Neural cell (in vitro differentiated cells): ENCODE data around the gene SPATA12. TPM values are rescaled to one million over a fixed set of nuclear protein-coding genes. Genes with fewer than 3 reads are reported as not detected.

ENCODE experiments used
- H2AFZ ChIP-seq: fragments of 200-600, 300-800 bp; sonication (generic), shearing (Covaris generic); 2 replicates; pipeline ENCODE4 v1.6.0; 2014; ENCODE audit warnings: low read depth, mild to moderate bottlenecking, antibody characterized with exemption, low read length, moderate library complexity
- H3F3A ChIP-seq: fragments of 200-600 bp; shearing (Covaris generic); 2 replicates; pipeline ENCODE4 v1.6.1; 2016; ENCODE audit warnings: mild to moderate bottlenecking, moderate library complexity, mixed read lengths, antibody characterized with exemption, low read length; ENCODE audit not compliant: insufficient read depth, poor library complexity, severe bottlenecking
- H3K27ac ChIP-seq: fragments of 200-600, 300-800 bp; sonication (generic), shearing (Covaris generic); 2 replicates; pipeline ENCODE4 v1.5.1; 2014; ENCODE audit warnings: mild to moderate bottlenecking, low read length, moderate library complexity
- H3K27me3 ChIP-seq: fragments of 300-800, 200-600 bp; sonication (generic), shearing (Covaris generic); 2 replicates; pipeline ENCODE4 v1.6.0; 2014; ENCODE audit warnings: mild to moderate bottlenecking, low read depth, low read length, moderate library complexity; ENCODE audit not compliant: insufficient read depth
- H3K36me3 ChIP-seq: fragments of 300-800, 200-600 bp; sonication (generic), shearing (Covaris generic); 2 replicates; pipeline ENCODE4 v1.5.1; 2014; ENCODE audit warnings: mild to moderate bottlenecking, antibody characterized with exemption, low read length, moderate library complexity; ENCODE audit not compliant: insufficient read depth
- H3K4me2 ChIP-seq: fragments of 300-800, 200-600 bp; sonication (generic), shearing (Covaris generic); 2 replicates; pipeline ENCODE4 v1.6.0; 2014; ENCODE audit warnings: mild to moderate bottlenecking, low read length
- H3K4me3 ChIP-seq: fragments of 300-800, 200-600 bp; sonication (generic), shearing (Covaris generic); 2 replicates; pipeline ENCODE4 v1.5.1; 2014; ENCODE audit warnings: mild to moderate bottlenecking, low read length, moderate library complexity
- H3K79me2 ChIP-seq: fragments of 200-600 bp; shearing (Covaris generic); replicated peaks from 2 replicates; pipeline ENCODE4 v1.6.0; 2014; ENCODE audit warnings: mild to moderate bottlenecking, low read length, moderate library complexity; ENCODE audit not compliant: insufficient read depth
- H3K9ac ChIP-seq: fragments of 300-800, 200-600 bp; sonication (generic), shearing (Covaris generic); 2 replicates; pipeline ENCODE4 v1.6.1; 2016; ENCODE audit warnings: mild to moderate bottlenecking, low read length, mixed read lengths
- H3K9me2 ChIP-seq: fragments of 200-600 bp; shearing (Covaris generic); 2 replicates; pipeline ENCODE4 v1.6.1; 2016; ENCODE audit warnings: mild to moderate bottlenecking, low read length, mixed read lengths; ENCODE audit not compliant: insufficient read depth
- H3K9me3 ChIP-seq: fragments of 200-600, 300-800 bp; sonication (generic), shearing (Covaris generic); 2 replicates; pipeline ENCODE4 v1.6.1; 2016; ENCODE audit warnings: mild to moderate bottlenecking, mixed run types, low read length, moderate library complexity, mixed read lengths
- H4K20me1 ChIP-seq: fragments of 200-600 bp; shearing (Covaris generic); 2 replicates; pipeline ENCODE4 v1.6.1; 2016; ENCODE audit warnings: mild to moderate bottlenecking, mixed run types; ENCODE audit not compliant: insufficient read depth
- EP300 ChIP-seq: fragments of 450-650 bp; conservative IDR thresholded peaks from 2 replicates; pipeline ENCODE4 v1.6.1; 2014; ENCODE audit warnings: antibody characterized with exemption, mild to moderate bottlenecking, moderate library complexity; ENCODE audit not compliant: poor library complexity, severe bottlenecking
- EZH2 ChIP-seq: fragments of 200-600, 300-800 bp; shearing (Covaris generic), sonication (generic); IDR thresholded peaks from 2 replicates; pipeline ENCODE4 v1.6.1; 2014; ENCODE audit warnings: antibody characterized with exemption, low read length, borderline replicate concordance, mild to moderate bottlenecking; ENCODE audit not compliant: insufficient read depth, poor library complexity, severe bottlenecking
- MXI1 ChIP-seq: fragments of 450-650 bp; conservative IDR thresholded peaks from 2 replicates; pipeline ENCODE4 v1.6.1; 2014; ENCODE audit warnings: antibody characterized with exemption, mild to moderate bottlenecking; ENCODE audit not compliant: poor library complexity, severe bottlenecking
- POLR2AphosphoS5 ChIP-seq: IDR thresholded peaks from 2 replicates; pipeline ENCODE4 v1.6.1; 2012
- RAD21 ChIP-seq: fragments of 450-650 bp; conservative IDR thresholded peaks from 2 replicates; pipeline ENCODE4 v1.6.1; 2014; ENCODE audit warnings: antibody characterized with exemption, mild to moderate bottlenecking, moderate library complexity
- SMC3 ChIP-seq: fragments of 450-650 bp; conservative IDR thresholded peaks from 2 replicates; pipeline ENCODE4 v1.6.1; 2014; ENCODE audit warnings: antibody characterized with exemption, mild to moderate bottlenecking, moderate library complexity; ENCODE audit not compliant: poor library complexity
- TAF1 ChIP-seq: IDR thresholded peaks from 2 replicates; pipeline ENCODE4 v1.6.1; 2012; ENCODE audit warnings: low read depth
- polyA plus RNA-seq: library from polyadenylated mRNA; depleted of rRNA; stranded (reverse); fragments of >200 nt; gene quantifications from 2 replicates; pipeline ENCODE4 v1.2.3, GENCODE V29; 2014
- TF ChIP-seq, protein P1 (sequence below): fragments of 450-650 bp; IDR thresholded peaks from 2 replicates; pipeline ENCODE4 v1.5.1; 2014; ENCODE audit warnings: antibody characterized with exemption, mild to moderate bottlenecking, moderate library complexity; ENCODE audit not compliant: poor library complexity, severe bottlenecking
- TF ChIP-seq, protein P2 (sequence below): IDR thresholded peaks from 2 replicates; pipeline ENCODE4 v1.6.1; 2012; ENCODE audit warnings: borderline replicate concordance

Gene SPATA12
- polyA plus RNA-seq, 1 donor from 2014 or later, result not detected

DNA sequence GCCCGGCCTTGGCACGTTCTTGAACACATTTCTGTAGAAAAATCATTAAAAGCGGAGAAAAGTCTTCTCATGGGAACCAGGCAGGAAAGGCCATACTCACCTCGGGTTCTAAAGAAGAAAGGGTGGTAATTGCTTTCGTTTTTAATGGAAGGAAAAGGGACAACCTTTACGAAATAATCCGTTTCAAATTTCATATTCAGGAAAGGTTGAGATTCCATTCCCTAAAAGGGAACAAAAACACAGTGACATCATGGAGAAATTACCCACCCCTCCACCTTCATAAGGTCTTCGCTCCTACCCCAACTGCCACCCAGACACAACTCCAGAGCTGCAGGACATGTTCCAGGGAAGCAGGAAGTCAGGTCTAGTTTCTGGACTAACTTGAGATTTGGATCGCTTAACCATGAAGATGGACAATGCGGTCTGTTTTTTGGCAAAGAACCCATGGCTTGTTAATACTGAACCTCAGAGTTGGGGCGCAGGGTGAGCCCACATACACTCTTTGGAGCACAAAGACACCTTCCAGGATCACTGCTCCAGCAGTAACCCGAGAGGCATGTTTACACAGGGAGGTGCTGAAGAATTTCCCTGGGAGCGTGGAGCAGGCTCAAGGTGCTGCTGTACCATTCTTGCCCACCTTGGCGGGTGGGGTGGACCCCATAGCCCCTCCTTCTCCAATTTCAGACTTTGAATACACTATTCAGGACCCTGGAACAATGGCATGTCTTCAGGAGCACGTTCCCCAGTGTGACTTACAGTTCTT is 49.2 kb downstream of the SPATA12 start:
- no peaks in the 10 kb centered on the region for H3K27me3 ChIP-seq
- H4K20me1 ChIP-seq, result no peaks in the 10 kb centered on the region
- no peak overlapping the region for H3K9ac ChIP-seq
- H3K27ac ChIP-seq, result no peak overlapping the region
- peaks cover 6% of the 10 kb centered on the region for H3F3A ChIP-seq
- H3K79me2 ChIP-seq, result no peaks in the 10 kb centered on the region
- no peak overlapping the region for H2AFZ ChIP-seq
- no peaks in the 10 kb centered on the region for H3K9me2 ChIP-seq
- no peak overlapping the region for H3K4me2 ChIP-seq
- no peak for TF ChIP-seq POLR2AphosphoS5
- TF ChIP-seq, protein P1, sequence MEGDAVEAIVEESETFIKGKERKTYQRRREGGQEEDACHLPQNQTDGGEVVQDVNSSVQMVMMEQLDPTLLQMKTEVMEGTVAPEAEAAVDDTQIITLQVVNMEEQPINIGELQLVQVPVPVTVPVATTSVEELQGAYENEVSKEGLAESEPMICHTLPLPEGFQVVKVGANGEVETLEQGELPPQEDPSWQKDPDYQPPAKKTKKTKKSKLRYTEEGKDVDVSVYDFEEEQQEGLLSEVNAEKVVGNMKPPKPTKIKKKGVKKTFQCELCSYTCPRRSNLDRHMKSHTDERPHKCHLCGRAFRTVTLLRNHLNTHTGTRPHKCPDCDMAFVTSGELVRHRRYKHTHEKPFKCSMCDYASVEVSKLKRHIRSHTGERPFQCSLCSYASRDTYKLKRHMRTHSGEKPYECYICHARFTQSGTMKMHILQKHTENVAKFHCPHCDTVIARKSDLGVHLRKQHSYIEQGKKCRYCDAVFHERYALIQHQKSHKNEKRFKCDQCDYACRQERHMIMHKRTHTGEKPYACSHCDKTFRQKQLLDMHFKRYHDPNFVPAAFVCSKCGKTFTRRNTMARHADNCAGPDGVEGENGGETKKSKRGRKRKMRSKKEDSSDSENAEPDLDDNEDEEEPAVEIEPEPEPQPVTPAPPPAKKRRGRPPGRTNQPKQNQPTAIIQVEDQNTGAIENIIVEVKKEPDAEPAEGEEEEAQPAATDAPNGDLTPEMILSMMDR, result no peak
- TF ChIP-seq RAD21, result no peak
- no peak for TF ChIP-seq SMC3
- TF ChIP-seq MXI1, result no peak
- TF ChIP-seq EP300, result no peak
- TF ChIP-seq, protein P2, sequence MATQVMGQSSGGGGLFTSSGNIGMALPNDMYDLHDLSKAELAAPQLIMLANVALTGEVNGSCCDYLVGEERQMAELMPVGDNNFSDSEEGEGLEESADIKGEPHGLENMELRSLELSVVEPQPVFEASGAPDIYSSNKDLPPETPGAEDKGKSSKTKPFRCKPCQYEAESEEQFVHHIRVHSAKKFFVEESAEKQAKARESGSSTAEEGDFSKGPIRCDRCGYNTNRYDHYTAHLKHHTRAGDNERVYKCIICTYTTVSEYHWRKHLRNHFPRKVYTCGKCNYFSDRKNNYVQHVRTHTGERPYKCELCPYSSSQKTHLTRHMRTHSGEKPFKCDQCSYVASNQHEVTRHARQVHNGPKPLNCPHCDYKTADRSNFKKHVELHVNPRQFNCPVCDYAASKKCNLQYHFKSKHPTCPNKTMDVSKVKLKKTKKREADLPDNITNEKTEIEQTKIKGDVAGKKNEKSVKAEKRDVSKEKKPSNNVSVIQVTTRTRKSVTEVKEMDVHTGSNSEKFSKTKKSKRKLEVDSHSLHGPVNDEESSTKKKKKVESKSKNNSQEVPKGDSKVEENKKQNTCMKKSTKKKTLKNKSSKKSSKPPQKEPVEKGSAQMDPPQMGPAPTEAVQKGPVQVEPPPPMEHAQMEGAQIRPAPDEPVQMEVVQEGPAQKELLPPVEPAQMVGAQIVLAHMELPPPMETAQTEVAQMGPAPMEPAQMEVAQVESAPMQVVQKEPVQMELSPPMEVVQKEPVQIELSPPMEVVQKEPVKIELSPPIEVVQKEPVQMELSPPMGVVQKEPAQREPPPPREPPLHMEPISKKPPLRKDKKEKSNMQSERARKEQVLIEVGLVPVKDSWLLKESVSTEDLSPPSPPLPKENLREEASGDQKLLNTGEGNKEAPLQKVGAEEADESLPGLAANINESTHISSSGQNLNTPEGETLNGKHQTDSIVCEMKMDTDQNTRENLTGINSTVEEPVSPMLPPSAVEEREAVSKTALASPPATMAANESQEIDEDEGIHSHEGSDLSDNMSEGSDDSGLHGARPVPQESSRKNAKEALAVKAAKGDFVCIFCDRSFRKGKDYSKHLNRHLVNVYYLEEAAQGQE, result no peak
- no peak for TF ChIP-seq TAF1
- TF ChIP-seq EZH2, result no peak
- peaks cover 16% of the 10 kb centered on the region for H3K36me3 ChIP-seq
- H3K4me3 ChIP-seq, result no peak overlapping the region
- no peaks in the 10 kb centered on the region for H3K9me3 ChIP-seq

DNA sequence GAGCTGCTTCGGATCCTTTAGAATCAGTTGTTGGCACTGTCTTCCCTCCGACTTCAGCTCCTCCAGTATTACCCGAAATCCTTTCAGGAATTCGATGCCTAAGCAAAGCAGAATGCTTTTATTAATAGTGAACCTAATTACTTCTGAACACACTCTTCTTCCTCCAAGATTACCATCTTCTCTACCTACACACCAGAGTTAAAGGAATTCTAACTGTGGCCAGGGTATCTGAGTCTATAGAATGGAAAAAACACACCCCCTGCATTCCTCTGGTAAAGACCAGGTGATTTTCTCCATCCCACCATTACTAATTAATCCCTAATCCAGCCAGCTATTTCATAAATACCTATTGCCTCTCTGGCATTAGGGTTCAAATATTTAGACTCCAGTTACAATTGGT is 49.8 kb downstream of the SPATA12 start:
- Histone ChIP-seq H3K4me3 (no peak overlapping the region), H3K27me3 (no peaks in the 10 kb centered on the region), H3K27ac (no peak overlapping the region), H3F3A (peaks cover 6% of the 10 kb centered on the region), H2AFZ (no peak overlapping the region), H3K79me2 (no peaks in the 10 kb centered on the region), H4K20me1 (no peaks in the 10 kb centered on the region), H3K4me2 (no peak overlapping the region), H3K9me2 (no peaks in the 10 kb centered on the region), H3K9ac (no peak overlapping the region), H3K9me3 (no peaks in the 10 kb centered on the region), H3K36me3 (peaks cover 17% of the 10 kb centered on the region)
- TF ChIP-seq, protein P1, result no peak
- no peak for TF ChIP-seq POLR2AphosphoS5
- TF ChIP-seq, protein P2, result no peak
- TF ChIP-seq EP300, result no peak
- no peak for TF ChIP-seq TAF1
- no peak for TF ChIP-seq SMC3
- TF ChIP-seq MXI1, result no peak
- TF ChIP-seq RAD21, result no peak
- no peak for TF ChIP-seq EZH2
